GM12878 (cell line): Measurements from ENCODE around the gene TOPBP1. TPM values are rescaled to one million over a fixed set of nuclear protein-coding genes. Genes with fewer than 3 reads are reported as not detected.

Experiments used
- ATAC-seq: fragments of 200-7000 bp; cut with Tn5 transposase; 3 replicates; pipeline ENCODE4 v1.9.1; 2020; ENCODE audit warnings: mild to moderate bottlenecking, moderate library complexity
- BruUV-seq: library from RNA; stranded (reverse); fragments of 400-500 nt; replicated peaks from 2 replicates; lab custom pipeline; 2021; lab: Mats Ljungman, UMichigan
- CTCF ChIA-PET: fragments of 300-600 bp; sonication (Branson Sonifier 250); formaldehyde crosslinking; extraction: SDS; loops from one replicate; lab custom pipeline; 2021; ENCODE audit warnings: inconsistent platforms; lab: Yijun Ruan, JAX
- POLR2A ChIA-PET: fragments of 350-600 bp; formaldehyde crosslinking; extraction: SDS; loops from one replicate; lab custom pipeline; 2021; ENCODE audit warnings: inconsistent platforms; lab: Charles Lee
- RAD21 ChIA-PET: fragments of 300-600 bp; sonication (Branson Sonifier 250); formaldehyde crosslinking; loops from one replicate; lab custom pipeline; 2023; ENCODE audit warnings: antibody characterized with exemption; ENCODE audit not compliant: unreplicated experiment; lab: Charles Lee
- SMC1A ChIA-PET: fragments of 300-600 bp; sonication (Branson Sonifier 250); formaldehyde crosslinking; loops from one replicate; lab custom pipeline; 2023; ENCODE audit not compliant: unreplicated experiment, uncharacterized antibody; lab: Charles Lee
- DNase-seq: peaks from one replicate; pipeline ENCODE4 v3.0.0-alpha.2; 2011; ENCODE audit warnings: low read depth, low spot score
- FAIRE-seq: peaks from 3 replicates; lab custom pipeline; 2011; peaks lifted over from hg19 to GRCh38; lab: Jason Lieb, UNC
- H2AFZ ChIP-seq: 2 replicates; pipeline ENCODE4 v1.6.0; 2011; ENCODE audit warnings: low read depth, low read length, control low read depth; ENCODE audit not compliant: control insufficient read depth
- H3K27ac ChIP-seq: 2 replicates; pipeline ENCODE4 v1.5.1; 2011; ENCODE audit warnings: control low read depth; ENCODE audit not compliant: control insufficient read depth, insufficient read depth
- H3K27me3 ChIP-seq, 2 experiments: replicated peaks in 1 of 2; 2 replicates each; pipeline versions ENCODE4 v1.6.0 to v1.6.1; 2011; ENCODE audit warnings: low read length in 1 of 2; ENCODE audit not compliant: control insufficient read depth in 2 of 2, insufficient read depth in 2 of 2
- H3K36me3 ChIP-seq, 2 experiments: 2 replicates each; pipeline ENCODE4 v1.5.1; 2011; ENCODE audit warnings: low read length in 1 of 2; ENCODE audit not compliant: control insufficient read depth in 2 of 2, insufficient read depth in 2 of 2
- H3K4me1 ChIP-seq: 2 replicates; pipeline ENCODE4 v1.6.1; 2011; ENCODE audit warnings: mild to moderate bottlenecking, low read length, moderate library complexity, mixed read lengths; ENCODE audit not compliant: control insufficient read depth, insufficient read depth
- H3K4me2 ChIP-seq: 2 replicates; pipeline ENCODE4 v1.6.0; 2011; ENCODE audit warnings: control low read depth; ENCODE audit not compliant: control insufficient read depth, insufficient read depth
- H3K4me3 ChIP-seq: fragments of 200-600 bp; sonication (generic); 2 replicates; pipeline ENCODE4 v1.5.1; 2016
- H3K79me2 ChIP-seq: 2 replicates; pipeline ENCODE4 v1.6.0; 2011; ENCODE audit warnings: low read length; ENCODE audit not compliant: control insufficient read depth, insufficient read depth
- H3K9ac ChIP-seq: 2 replicates; pipeline ENCODE4 v1.8.0; 2011; ENCODE audit warnings: low read length, control low read depth, mixed read lengths; ENCODE audit not compliant: control insufficient read depth, insufficient read depth
- H3K9me3 ChIP-seq: replicated peaks from 3 replicates; pipeline ENCODE4 v1.5.1; 2011; ENCODE audit warnings: mild to moderate bottlenecking, low read length; ENCODE audit not compliant: control insufficient read depth, insufficient read depth
- H4K20me1 ChIP-seq: 2 replicates; pipeline ENCODE4 v1.6.0; 2011; ENCODE audit not compliant: control insufficient read depth, insufficient read depth
- BACH1 ChIP-seq: fragments of 450-650 bp; IDR thresholded peaks from 2 replicates; pipeline ENCODE4 v1.6.1; 2017; ENCODE audit warnings: mild to moderate bottlenecking, borderline replicate concordance
- EGR1 ChIP-seq, 2 experiments: IDR thresholded peaks; 1 replicate in 1 of 2; 2 replicates in 1 of 2; pipeline ENCODE4 v1.6.1; 2011 to 2012; ENCODE audit warnings: low read depth in 2 of 2, low read length in 2 of 2, borderline replicate concordance in 1 of 2, mild to moderate bottlenecking in 1 of 2, moderate library complexity in 1 of 2
- JUNB ChIP-seq: IDR thresholded peaks from 2 replicates; pipeline ENCODE4 v1.6.1; 2016; ENCODE audit warnings: antibody characterized with exemption, mild to moderate bottlenecking
- KDM1A ChIP-seq: fragments of 200-600 bp; sonication (generic); IDR thresholded peaks from 2 replicates; pipeline ENCODE4 v1.6.1; 2016; ENCODE audit warnings: borderline replicate concordance
- KLF5 ChIP-seq: fragments of 450-650 bp; IDR thresholded peaks from 2 replicates; pipeline ENCODE4 v1.6.1; 2014; ENCODE audit warnings: mild to moderate bottlenecking; ENCODE audit not compliant: partially characterized antibody
- LARP7 ChIP-seq: fragments of 450-650 bp; IDR thresholded peaks from 2 replicates; pipeline ENCODE4 v1.6.1; 2017; ENCODE audit warnings: mild to moderate bottlenecking
- NR2C2 ChIP-seq: IDR thresholded peaks from 2 replicates; pipeline ENCODE4 v1.6.1; 2011; ENCODE audit warnings: borderline replicate concordance, low read depth; ENCODE audit not compliant: control insufficient read depth, insufficient read length
- POU2F2 ChIP-seq: IDR thresholded peaks from 3 replicates; pipeline ENCODE4 v1.6.1; 2011; ENCODE audit warnings: low read depth, mild to moderate bottlenecking, low read length, borderline replicate concordance
- STAT3 ChIP-seq: IDR thresholded peaks from 2 replicates; pipeline ENCODE4 v1.6.1; 2011; ENCODE audit warnings: low read depth, low read length, improper control_type of control experiment
- YBX1 ChIP-seq: fragments of 450-650 bp; IDR thresholded peaks from 2 replicates; pipeline ENCODE4 v1.6.1; 2016; ENCODE audit warnings: antibody characterized with exemption
- ZNF384 ChIP-seq: IDR thresholded peaks from 2 replicates; pipeline ENCODE4 v1.6.1; 2012; ENCODE audit warnings: low read depth, mild to moderate bottlenecking, low read length, improper control_type of control experiment, borderline replicate concordance
- WGBS: methylation state at CpG from one replicate; pipeline ENCODE4 v1.1.6; 2016; ENCODE audit warnings: low lambda C conversion rate; ENCODE audit not compliant: insufficient replicate concordance, insufficient coverage; ENCODE audit errors: missing lambda C conversion rate; 5-methylcytosine and 5-hydroxymethylcytosine counted together
- in situ Hi-C: fragments of 300-500 bp; cut with MboI; formaldehyde crosslinking; loops from 9 replicates; pipeline ENCODE4 v1.14.3; 2018; ENCODE audit warnings: mixed read lengths
- intact Hi-C: fragments of 100-400 bp; cut with micrococcal nuclease; formaldehyde crosslinking; loops from one replicate; pipeline ENCODE4 v1.14.2; 2022; ENCODE audit not compliant: unreplicated experiment
- polyA plus RNA-seq, 11 experiments: library from polyadenylated mRNA; depleted of rRNA in 4 of 11; unstranded in 6 of 11; stranded (reverse) in 5 of 11; fragments of >200 nt; fragmentation: Nextera tagmentation in 4 of 11; fragmentation: Illumina TruSeq in 1 of 11; extraction: Ambion mirVana in 4 of 11; extraction: Trizol in 1 of 11; gene quantifications; 1 replicate in 1 of 11; 2 replicates in 10 of 11; pipeline versions ENCODE4 v1.2.1 to v1.2.3, GENCODE V29; 2011 to 2016; ENCODE audit warnings: inconsistent platforms in 2 of 11, missing spikeins in 2 of 11, low read depth in 1 of 11
- total RNA-seq, 4 experiments: library from RNA; depleted of rRNA in 3 of 4; stranded (reverse); fragments of >200 nt in 3 of 4; fragmentation: Illumina TruSeq in 1 of 4; extraction: Trizol in 1 of 4; gene quantifications; 2 replicates each; pipeline versions ENCODE4 v1.2.1 to v1.2.3, GENCODE V29; 2013 to 2021
- TF ChIP-seq, protein P1 (sequence below): fragments of 450-650 bp; conservative IDR thresholded peaks from 2 replicates; pipeline ENCODE4 v1.6.1; 2017; ENCODE audit warnings: mild to moderate bottlenecking, moderate library complexity
- TF ChIP-seq, protein P2 (sequence below): fragments of 450-650 bp; IDR thresholded peaks from 2 replicates; pipeline ENCODE4 v1.6.1; 2017; ENCODE audit warnings: low read depth, mild to moderate bottlenecking, moderate library complexity

TOPBP1 gene
- total and polyA plus RNA-seq, 10 of the 15 experiments (the other 5 are each of a cell fraction or from before 2014, with no cell fraction given) = 18.3 to 99.3 (median 61.5) TPM

DNA sequence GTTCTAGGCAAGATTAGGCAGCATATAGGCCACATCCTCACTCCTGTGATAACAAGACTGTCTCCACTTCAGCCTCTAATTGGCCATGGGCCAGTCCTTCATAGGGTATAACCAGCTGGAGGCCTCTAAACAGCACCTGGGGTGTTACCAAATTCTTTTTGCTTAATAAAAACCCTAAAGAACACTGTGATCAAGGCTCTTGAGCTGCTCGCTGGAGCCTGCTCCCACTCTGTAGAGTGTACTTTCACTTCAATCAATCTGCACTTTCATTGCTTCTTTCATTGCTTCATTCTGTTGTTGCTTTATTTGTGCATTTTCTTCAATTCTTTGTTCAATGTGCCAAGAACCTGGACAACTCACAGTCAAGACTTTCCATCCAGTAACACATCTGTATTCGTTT is 36.2 kb upstream of the TOPBP1 start:
- TF ChIP-seq ZNF384 (no peak), STAT3 (no peak), LARP7 (no peak), NR2C2 (no peak), BACH1 (no peak), POU2F2 (no peak), YBX1 (no peak), JUNB (no peak), KLF5 (no peak), EGR1 (IDR thresholded peaks at IDR 0.05; ENCODE audit: borderline replicate concordance in 1 of 2, low read depth in 2 of 2, low read length in 2 of 2) (no peak), KDM1A (no peak)
- TF ChIP-seq, protein P1, sequence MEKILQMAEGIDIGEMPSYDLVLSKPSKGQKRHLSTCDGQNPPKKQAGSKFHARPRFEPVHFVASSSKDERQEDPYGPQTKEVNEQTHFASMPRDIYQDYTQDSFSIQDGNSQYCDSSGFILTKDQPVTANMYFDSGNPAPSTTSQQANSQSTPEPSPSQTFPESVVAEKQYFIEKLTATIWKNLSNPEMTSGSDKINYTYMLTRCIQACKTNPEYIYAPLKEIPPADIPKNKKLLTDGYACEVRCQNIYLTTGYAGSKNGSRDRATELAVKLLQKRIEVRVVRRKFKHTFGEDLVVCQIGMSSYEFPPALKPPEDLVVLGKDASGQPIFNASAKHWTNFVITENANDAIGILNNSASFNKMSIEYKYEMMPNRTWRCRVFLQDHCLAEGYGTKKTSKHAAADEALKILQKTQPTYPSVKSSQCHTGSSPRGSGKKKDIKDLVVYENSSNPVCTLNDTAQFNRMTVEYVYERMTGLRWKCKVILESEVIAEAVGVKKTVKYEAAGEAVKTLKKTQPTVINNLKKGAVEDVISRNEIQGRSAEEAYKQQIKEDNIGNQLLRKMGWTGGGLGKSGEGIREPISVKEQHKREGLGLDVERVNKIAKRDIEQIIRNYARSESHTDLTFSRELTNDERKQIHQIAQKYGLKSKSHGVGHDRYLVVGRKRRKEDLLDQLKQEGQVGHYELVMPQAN = no peak
- TF ChIP-seq, protein P2, sequence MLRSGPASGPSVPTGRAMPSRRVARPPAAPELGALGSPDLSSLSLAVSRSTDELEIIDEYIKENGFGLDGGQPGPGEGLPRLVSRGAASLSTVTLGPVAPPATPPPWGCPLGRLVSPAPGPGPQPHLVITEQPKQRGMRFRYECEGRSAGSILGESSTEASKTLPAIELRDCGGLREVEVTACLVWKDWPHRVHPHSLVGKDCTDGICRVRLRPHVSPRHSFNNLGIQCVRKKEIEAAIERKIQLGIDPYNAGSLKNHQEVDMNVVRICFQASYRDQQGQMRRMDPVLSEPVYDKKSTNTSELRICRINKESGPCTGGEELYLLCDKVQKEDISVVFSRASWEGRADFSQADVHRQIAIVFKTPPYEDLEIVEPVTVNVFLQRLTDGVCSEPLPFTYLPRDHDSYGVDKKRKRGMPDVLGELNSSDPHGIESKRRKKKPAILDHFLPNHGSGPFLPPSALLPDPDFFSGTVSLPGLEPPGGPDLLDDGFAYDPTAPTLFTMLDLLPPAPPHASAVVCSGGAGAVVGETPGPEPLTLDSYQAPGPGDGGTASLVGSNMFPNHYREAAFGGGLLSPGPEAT = no peak
- no peak overlapping the region for H3K4me3 ChIP-seq
- no peaks in the 10 kb centered on the region for H3K27me3 ChIP-seq
- ChIA-PET CTCF (no interaction called here), SMC1A (no interaction called here), RAD21 (no interaction called here), POLR2A (no interaction called here)
- no peak overlapping the region for H3K9ac ChIP-seq
- WGBS = 28% methylated on average over 2 of the region's 2 CpGs
- FAIRE-seq (no peak), ATAC-seq (no peak), DNase-seq (no peak)
- in situ Hi-C loops = no loop called here
- H2AFZ ChIP-seq = no peak overlapping the region
- no peaks in the 10 kb centered on the region for H3K36me3 ChIP-seq
- intact Hi-C loops = no loop called here
- H3K4me1 ChIP-seq = no peaks in the 10 kb centered on the region
- no peaks in the 10 kb centered on the region for H3K9me3 ChIP-seq
- no peak overlapping the region for H3K27ac ChIP-seq
- no peaks in the 10 kb centered on the region for H3K79me2 ChIP-seq
- H3K4me2 ChIP-seq = no peak overlapping the region
- H4K20me1 ChIP-seq = no peaks in the 10 kb centered on the region
- BruUV-seq = no TSS peak
